ENCODE results near the gene CXCL16. TPM values are rescaled to one million over a fixed set of nuclear protein-coding genes. Genes with fewer than 3 reads are reported as not detected.
A peak's percentile ranks its signal among the peaks of the same experiment; 100 is the strongest.

CXCL16 gene
- total RNA-seq, 2 donors from 2014 or later, result 3.6 to 27.5 TPM

DNA sequence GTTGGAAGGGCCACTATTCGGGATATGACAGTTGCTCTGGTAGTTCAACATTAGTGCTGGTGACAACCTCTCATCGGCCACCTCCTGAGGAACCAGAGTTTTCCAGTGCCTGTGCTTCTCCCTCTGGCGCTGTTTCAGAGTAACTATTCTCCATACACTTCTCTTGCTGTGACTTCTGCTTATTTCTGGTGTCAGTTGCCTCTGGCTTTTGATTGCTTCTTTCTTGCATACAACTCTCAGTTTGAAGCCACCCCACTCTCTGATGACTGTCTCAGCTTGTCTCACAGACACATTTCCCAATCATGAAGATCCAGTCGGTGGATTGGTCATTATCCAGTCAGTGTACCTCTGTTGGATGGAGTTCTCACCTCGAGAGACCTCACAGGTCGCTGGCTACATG lies 28.6 kb upstream of the CXCL16 start:
- intact Hi-C loops (cut with DNase I), result no loop called here
- Histone ChIP-seq H3K36me3 (replicated peaks in 1 of 2; ENCODE audit: insufficient read depth in 1 of 2, low read depth in 2 of 2) (no peaks in the 10 kb centered on the region), H3K27me3 (no peaks in the 10 kb centered on the region), H3K4me1 (peaks cover 7% of the 10 kb centered on the region), H3K9me3 (no peaks in the 10 kb centered on the region), H3K4me3 (no peak overlapping the region), H3K27ac (peak overlapping the region in 1 of 4 donors; percentile 26)
- 53 to 57% methylated on average over 5 to 6 of the region's 6 CpGs for WGBS, 2 donors
- DNase-seq (peak in 1 of 4 donors; percentile 32), ATAC-seq (no peak)
- TF ChIP-seq, protein P1, sequence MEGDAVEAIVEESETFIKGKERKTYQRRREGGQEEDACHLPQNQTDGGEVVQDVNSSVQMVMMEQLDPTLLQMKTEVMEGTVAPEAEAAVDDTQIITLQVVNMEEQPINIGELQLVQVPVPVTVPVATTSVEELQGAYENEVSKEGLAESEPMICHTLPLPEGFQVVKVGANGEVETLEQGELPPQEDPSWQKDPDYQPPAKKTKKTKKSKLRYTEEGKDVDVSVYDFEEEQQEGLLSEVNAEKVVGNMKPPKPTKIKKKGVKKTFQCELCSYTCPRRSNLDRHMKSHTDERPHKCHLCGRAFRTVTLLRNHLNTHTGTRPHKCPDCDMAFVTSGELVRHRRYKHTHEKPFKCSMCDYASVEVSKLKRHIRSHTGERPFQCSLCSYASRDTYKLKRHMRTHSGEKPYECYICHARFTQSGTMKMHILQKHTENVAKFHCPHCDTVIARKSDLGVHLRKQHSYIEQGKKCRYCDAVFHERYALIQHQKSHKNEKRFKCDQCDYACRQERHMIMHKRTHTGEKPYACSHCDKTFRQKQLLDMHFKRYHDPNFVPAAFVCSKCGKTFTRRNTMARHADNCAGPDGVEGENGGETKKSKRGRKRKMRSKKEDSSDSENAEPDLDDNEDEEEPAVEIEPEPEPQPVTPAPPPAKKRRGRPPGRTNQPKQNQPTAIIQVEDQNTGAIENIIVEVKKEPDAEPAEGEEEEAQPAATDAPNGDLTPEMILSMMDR (IDR thresholded peaks at IDR 0.05), result no peak
- TF ChIP-seq POLR2A (IDR thresholded peaks at IDR 0.05), result peak in 1 of 3 donors; percentile 29

DNA sequence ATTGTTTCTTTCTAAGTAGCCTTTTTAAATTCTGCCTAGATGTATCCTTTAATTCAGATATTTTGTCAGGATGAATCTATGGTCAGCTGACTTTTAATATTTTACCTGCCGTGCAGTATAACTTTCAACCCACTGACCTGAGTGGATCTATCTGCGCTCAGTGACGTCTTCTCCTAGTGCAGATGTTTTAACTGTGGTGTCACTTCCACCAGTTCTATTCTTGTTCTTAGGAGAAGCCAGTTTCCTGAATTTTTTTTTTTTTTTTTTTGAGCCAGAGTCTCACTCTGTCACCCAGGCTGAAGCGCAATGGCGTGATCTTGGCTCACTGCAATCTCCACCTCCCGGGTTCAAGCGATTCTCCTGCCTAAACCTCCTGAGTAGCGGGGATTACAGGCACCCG lies 27.0 kb upstream of the CXCL16 start:
- TF ChIP-seq, protein P1 (IDR thresholded peaks at IDR 0.05), result no peak
- no peak for TF ChIP-seq POLR2A (IDR thresholded peaks at IDR 0.05)
- Histone ChIP-seq H3K27ac (peak overlapping the region in 1 of 4 donors; percentile 75), H3K4me3 (no peak overlapping the region), H3K36me3 (replicated peaks in 1 of 2; ENCODE audit: insufficient read depth in 1 of 2, low read depth in 2 of 2) (no peaks in the 10 kb centered on the region), H3K27me3 (no peaks in the 10 kb centered on the region), H3K9me3 (no peaks in the 10 kb centered on the region), H3K4me1 (peaks cover 4% of the 10 kb centered on the region)
- WGBS, 2 donors, result 74 to 77% methylated on average over 9 of the region's 9 CpGs
- intact Hi-C loops (cut with DNase I), result no loop called here
- no peak for ATAC-seq
- DNase-seq, result no peak

DNA sequence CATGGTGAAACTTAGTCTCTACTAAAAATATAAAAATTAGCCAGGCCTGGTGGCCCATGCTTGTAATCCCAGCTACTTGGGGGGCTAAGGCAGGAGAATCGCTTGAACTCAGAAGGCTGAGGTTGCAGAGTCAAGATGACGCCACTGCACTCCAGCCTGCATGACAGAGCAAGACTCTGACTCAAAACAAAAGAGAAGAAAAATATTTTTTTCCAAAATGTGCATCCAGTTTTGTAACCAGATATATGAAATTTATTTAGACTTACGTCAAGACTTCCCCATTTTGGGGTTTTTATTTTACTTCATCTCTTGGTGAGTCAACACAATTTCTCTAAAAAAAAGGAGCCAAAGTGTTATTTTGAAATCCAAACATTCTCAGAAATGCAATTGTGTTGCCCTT lies 26.5 kb upstream of the CXCL16 start:
- H3K4me1 ChIP-seq, result no peaks in the 10 kb centered on the region
- no peak for TF ChIP-seq POLR2A (IDR thresholded peaks at IDR 0.05)
- TF ChIP-seq, protein P1 (IDR thresholded peaks at IDR 0.05), result no peak
- 83% methylated on average over 3 of the region's 3 CpGs for WGBS, 2 donors
- H3K36me3 ChIP-seq (replicated peaks in 1 of 2; ENCODE audit: insufficient read depth in 1 of 2, low read depth in 2 of 2), result no peaks in the 10 kb centered on the region
- H3K27me3 ChIP-seq, result no peaks in the 10 kb centered on the region
- peak overlapping the region in 1 of 4 donors; percentile 75 for H3K27ac ChIP-seq
- intact Hi-C loops (cut with DNase I), result no loop called here
- no peak overlapping the region for H3K4me3 ChIP-seq
- peak in 1 of 4 donors; percentile 59 for DNase-seq
- no peaks in the 10 kb centered on the region for H3K9me3 ChIP-seq
- ATAC-seq, result no peak

DNA sequence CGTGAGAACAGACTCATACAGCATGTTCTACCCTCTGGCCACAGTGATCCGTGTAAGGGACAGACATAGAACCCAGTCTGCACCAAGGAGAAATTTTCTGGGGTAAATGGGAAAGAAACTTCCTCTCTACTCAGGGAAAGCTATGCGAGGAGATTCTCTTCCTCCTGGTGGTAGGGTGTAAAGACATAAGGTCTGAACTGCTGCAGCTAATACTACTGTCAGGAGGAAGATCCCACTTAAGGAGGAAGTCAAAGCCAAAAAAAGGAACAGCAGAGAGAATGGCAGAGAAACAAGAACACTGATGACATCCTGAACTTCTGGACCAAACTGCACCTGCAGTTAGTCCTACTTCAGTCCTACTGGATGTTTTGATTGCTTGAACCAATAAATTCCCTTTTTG lies 24.9 kb upstream of the CXCL16 start:
- H3K4me3 ChIP-seq, result no peak overlapping the region
- peak overlapping the region in 1 of 4 donors; percentile 71 for H3K27ac ChIP-seq
- peak in 1 of 3 donors; percentile 32 for TF ChIP-seq POLR2A (IDR thresholded peaks at IDR 0.05)
- TF ChIP-seq, protein P1 (IDR thresholded peaks at IDR 0.05), result no peak
- no peaks in the 10 kb centered on the region for H3K4me1 ChIP-seq
- intact Hi-C loops (cut with DNase I), result no loop called here
- H3K27me3 ChIP-seq, result no peaks in the 10 kb centered on the region
- H3K36me3 ChIP-seq (replicated peaks in 1 of 2; ENCODE audit: insufficient read depth in 1 of 2, low read depth in 2 of 2), result no peaks in the 10 kb centered on the region
- no peak for DNase-seq
- 50 to 61% methylated on average over 3 of the region's 3 CpGs for WGBS, 2 donors
- no peaks in the 10 kb centered on the region for H3K9me3 ChIP-seq
- no peak for ATAC-seq

DNA sequence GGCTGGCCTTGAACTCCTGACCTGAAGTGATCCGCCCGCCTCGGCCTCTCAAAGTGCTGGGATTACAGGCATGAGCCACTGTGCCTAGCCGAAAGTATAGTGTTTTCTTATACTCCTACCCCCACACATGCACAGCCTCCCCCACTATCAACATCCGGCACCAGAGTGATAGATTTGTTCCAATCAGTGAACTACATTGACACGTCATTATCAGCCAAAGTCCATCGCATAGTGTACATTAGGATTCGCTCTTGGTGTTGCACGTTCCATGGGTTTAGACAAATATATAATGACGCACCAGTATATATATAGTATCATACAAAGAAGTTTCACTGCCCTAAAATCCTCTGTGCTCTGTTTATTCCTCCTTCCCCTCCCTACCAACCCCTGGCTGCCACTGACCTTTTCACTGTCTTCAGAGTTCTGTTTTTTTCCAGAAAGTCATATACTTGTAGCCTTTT lies 20.1 kb upstream of the CXCL16 start:
- intact Hi-C loops (cut with DNase I), result no loop called here
- no peak overlapping the region for H3K27ac ChIP-seq

More for the DNA sequence above, 20.1 kb upstream of the CXCL16 start:
- Histone ChIP-seq H3K36me3 (replicated peaks in 1 of 2; ENCODE audit: insufficient read depth in 1 of 2, low read depth in 2 of 2) (no peaks in the 10 kb centered on the region), H3K27me3 (no peaks in the 10 kb centered on the region), H3K4me3 (no peak overlapping the region), H3K4me1 (no peaks in the 10 kb centered on the region), H3K9me3 (no peaks in the 10 kb centered on the region)
- TF ChIP-seq, protein P1 (IDR thresholded peaks at IDR 0.05), result no peak
- TF ChIP-seq POLR2A (IDR thresholded peaks at IDR 0.05), result no peak
- no peak for ATAC-seq
- whole genome bisulfite sequencing, 2 donors, result 50 to 51% methylated on average over 10 of the region's 10 CpGs
- DNase-seq, result no peak
